Activated CD4-positive, alpha-beta T cell treated with anti-CD3 and anti-CD28 coated beads for 4 hours (primary cell): Measurements from ENCODE around the gene TBRG4.

Experiments
- DNase-seq, 2 donors: peaks; one replicate each; pipeline ENCODE4 v3.0.0-alpha.2; 2020

TBRG4 gene

DNA sequence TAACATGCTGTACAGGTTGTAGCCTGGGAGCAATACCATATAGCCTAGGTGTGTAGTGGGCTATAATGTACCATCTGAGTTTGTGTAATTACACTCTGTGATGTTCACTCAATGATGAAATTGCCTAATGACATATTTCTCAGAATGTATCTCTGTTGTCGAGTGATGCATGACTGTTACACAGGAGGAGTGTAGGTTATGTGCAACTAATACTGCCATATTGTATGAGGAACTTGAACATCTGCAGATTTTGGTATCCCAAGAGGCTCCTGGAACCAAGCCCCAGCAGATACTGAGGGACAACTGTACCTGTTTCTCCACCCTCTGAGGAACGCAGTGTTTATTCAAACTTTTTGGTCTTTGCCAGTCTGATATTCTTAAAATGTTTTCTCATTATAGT lies 61.3 kb downstream of the TBRG4 start:
- DNase-seq: no peak
